Measurements from ENCODE around the gene MSH3. TPM values are rescaled to one million over a fixed set of nuclear protein-coding genes. Genes with fewer than 3 reads are reported as not detected.
"Not testable (repeated sequence)": the region's sequence is repeated elsewhere in the genome, so short reads cannot be mapped to it uniquely, and the experiment has no call there.

MSH3 gene
- total and polyA plus RNA-seq, 2 of the 8 experiments (the other 6 are each of a cell fraction or from before 2014, with no cell fraction given) = 3.6 to 22.6 TPM

GRCh38 chr5:80850168-80850567 lies 195.7 kb downstream of the MSH3 start:
- H3K79me1 ChIP-seq (ENCODE audit: low read depth, low read length); H4K8ac ChIP-seq (ENCODE audit: extremely low read depth, insufficient read depth, low read length); H3K23ac ChIP-seq (ENCODE audit: insufficient read length); H2BK120ac ChIP-seq (replicated peaks; ENCODE audit: low read depth, low read length); H3K27me3 ChIP-seq (replicated peaks in 1 of 4; ENCODE audit: control insufficient read depth in 3 of 4, extremely low read depth in 1 of 4, insufficient read depth in 3 of 4, low read length in 3 of 4); H3K79me2 ChIP-seq (ENCODE audit: control insufficient read depth in 1 of 2, insufficient read depth in 2 of 2, low read length in 2 of 2); H3K4ac ChIP-seq (replicated peaks; ENCODE audit: insufficient read length, low read depth, low read length); H4K20me1 ChIP-seq (replicated peaks in 1 of 2; ENCODE audit: control insufficient read depth in 1 of 2, insufficient read depth in 2 of 2, low read length in 2 of 2); H3K23me2 ChIP-seq (ENCODE audit: low read depth, low read length); DNase-seq (ENCODE audit: low read depth in 1 of 2, low spot score in 2 of 2); H3K27ac ChIP-seq (ENCODE audit: low read depth, low read length); H3K4me2 ChIP-seq (ENCODE audit: insufficient read depth in 1 of 2, low read depth in 2 of 2, low read length in 2 of 2); H2BK15ac ChIP-seq (ENCODE audit: low read length); H2BK5ac ChIP-seq (ENCODE audit: low read depth, low read length); FAIRE-seq; H2BK12ac ChIP-seq (ENCODE audit: low read depth, low read length); H3K9ac ChIP-seq (replicated peaks in 1 of 4; ENCODE audit: extremely low read depth in 1 of 4, low read depth in 3 of 4, low read length in 3 of 4); H2AK5ac ChIP-seq (ENCODE audit: low read depth, low read length); H3K18ac ChIP-seq (ENCODE audit: extremely low read depth, low read length); H3K56ac ChIP-seq (replicated peaks; ENCODE audit: insufficient read length, low read depth, low read length); H2BK20ac ChIP-seq (ENCODE audit: low read length); POLR2A ChIA-PET (ENCODE audit: partially characterized antibody); H3K4me3 ChIP-seq (ENCODE audit: extremely low read depth in 1 of 4, insufficient read depth in 2 of 4, low read depth in 3 of 4, low read length in 4 of 4); H2AFZ ChIP-seq (ENCODE audit: low read length); H3K14ac ChIP-seq (ENCODE audit: insufficient read length); H4K5ac ChIP-seq (ENCODE audit: insufficient read length, low read depth, low read length); H4K91ac ChIP-seq (replicated peaks; ENCODE audit: insufficient read length, low read length); H3K4me1 ChIP-seq (replicated peaks in 1 of 4; ENCODE audit: control insufficient read depth in 3 of 4, insufficient read depth in 4 of 4, low read length in 3 of 4): not testable (repeated sequence)
- H3K9me3 ChIP-seq (ENCODE audit: insufficient read depth in 2 of 2, low read depth in 1 of 2, low read length in 1 of 2) = peaks cover 18 to 19% of the 10 kb centered on the region in 2 experiments
- peaks cover 0 to 24% (median 0%) of the 10 kb centered on the region in 4 experiments; a peak in 2 of 8 replicates for H3K36me3 ChIP-seq (ENCODE audit: control insufficient read depth in 2 of 4, insufficient read depth in 4 of 4, low read length in 3 of 4)
- 69% methylated on average over 1 of the region's 1 CpG; no CpG with 5 or more reads in 1 of the 2 experiments for WGBS, 2 experiments (ENCODE audit: extremely low coverage in 1 of 2, insufficient coverage in 1 of 2, insufficient read length in 1 of 2, insufficient replicate concordance in 2 of 2, low coverage in 1 of 2, low lambda C conversion rate in 2 of 2, missing lambda C conversion rate in 1 of 2)
- CTCF ChIA-PET (ENCODE audit: partially characterized antibody) = interaction anchor here (3.2 kb wide), 1 partner anchor 8 kb away, joined by 7 read pairs; no protein-coding TSS in a partner anchor

Data from H1 (cell line).